Activated CD8-positive, alpha-beta T cell treated with anti-CD3 and anti-CD28 coated beads for 36 hours (primary cell): Measurements from ENCODE around the gene CLTRN. TPM values are rescaled to one million over a fixed set of nuclear protein-coding genes. Genes with fewer than 3 reads are reported as not detected.

ENCODE experiments used
- ATAC-seq: fragments of 200-7000 bp; cut with Tn5 transposase; one replicate; pipeline ENCODE4 v1.10.0; 2021; ENCODE audit warnings: mild to moderate bottlenecking, moderate library complexity
- CTCF ChIA-PET: fragments of 350-600 bp; sonication (Branson Sonifier 250); formaldehyde crosslinking; loops from one replicate; lab custom pipeline; 2021; ENCODE audit warnings: antibody characterized with exemption; lab: Charles Lee
- POLR2A ChIA-PET: fragments of 350-600 bp; sonication (Branson Sonifier 250); formaldehyde crosslinking; loops from one replicate; lab custom pipeline; 2021; ENCODE audit warnings: antibody characterized with exemption; lab: Charles Lee
- DNase-seq: peaks from one replicate; pipeline ENCODE4 v3.0.0-alpha.2; 2020
- H3K27ac Mint-ChIP-seq: one replicate; pipeline ENCODE4 v1.8.0; 2021; ENCODE audit warnings: mild to moderate bottlenecking, mixed read lengths
- H3K27me3 Mint-ChIP-seq: one replicate; pipeline ENCODE4 v1.8.0; 2021; ENCODE audit warnings: mixed read lengths
- H3K36me3 Mint-ChIP-seq: one replicate; pipeline ENCODE4 v1.8.0; 2021; ENCODE audit warnings: low read depth, mixed read lengths
- H3K4me1 Mint-ChIP-seq: one replicate; pipeline ENCODE4 v1.8.0; 2021; ENCODE audit warnings: low read depth, mixed read lengths
- H3K4me3 Mint-ChIP-seq: one replicate; pipeline ENCODE4 v1.8.0; 2021; ENCODE audit warnings: mild to moderate bottlenecking, moderate library complexity, mixed read lengths
- H3K9me3 Mint-ChIP-seq: one replicate; pipeline ENCODE4 v1.8.0; 2021; ENCODE audit warnings: mixed read lengths
- CTCF ChIP-seq: fragments of 200-600 bp; IDR thresholded peaks from one replicate; pipeline ENCODE4 v1.8.0; 2022; ENCODE audit warnings: antibody characterized with exemption, mild to moderate bottlenecking
- intact Hi-C: fragments of 100-400 bp; cut with micrococcal nuclease; formaldehyde crosslinking; loops from one replicate; pipeline ENCODE4 v1.10.0; 2022
- total RNA-seq, 2 experiments: library from RNA; stranded (reverse); gene quantifications; one replicate each; pipeline ENCODE4 v1.2.3, GENCODE V29; 2021

The CLTRN gene
- total RNA-seq, 2 experiments from 2014 or later: 0.38 to 0.58 TPM

- H3K27me3 Mint-ChIP-seq: no peaks in the 10 kb centered on the region
- H3K27ac Mint-ChIP-seq: no peak overlapping the region
- no peaks in the 10 kb centered on the region for H3K9me3 Mint-ChIP-seq
- H3K4me3 Mint-ChIP-seq: no peak overlapping the region
- ATAC-seq (no peak), DNase-seq (no peak)
- ChIA-PET POLR2A (no interaction called here), CTCF (no interaction called here)
- no peaks in the 10 kb centered on the region for H3K36me3 Mint-ChIP-seq
- H3K4me1 Mint-ChIP-seq: peaks cover 13% of the 10 kb centered on the region
- TF ChIP-seq CTCF: no peak
- intact Hi-C loops: loop anchor here (10.0 kb wide), 1 partner anchor 152 kb away; the partner anchor contains the start of gene PIR
Observed at GRCh38 chrX:15646543-15646942, 18.1 kb downstream of the CLTRN start.

- intact Hi-C loops: loop anchor here (10.0 kb wide), 1 partner anchor 151 kb away; the partner anchor contains the start of gene PIR
- Mint-ChIP-seq H3K9me3 (no peaks in the 10 kb centered on the region), H3K27me3 (no peaks in the 10 kb centered on the region), H3K4me1 (peaks cover 13% of the 10 kb centered on the region), H3K27ac (no peak overlapping the region), H3K36me3 (no peaks in the 10 kb centered on the region), H3K4me3 (no peak overlapping the region)
- ChIA-PET CTCF (no interaction called here), POLR2A (no interaction called here)
- DNase-seq (no peak), ATAC-seq (no peak)
- no peak for TF ChIP-seq CTCF
Observed at GRCh38 chrX:15646031-15646430, 18.6 kb downstream of the CLTRN start.

GRCh38 chrX:15645266-15645665 lies 19.3 kb downstream of the CLTRN start:
- no peaks in the 10 kb centered on the region for H3K9me3 Mint-ChIP-seq
- no peaks in the 10 kb centered on the region for H3K27me3 Mint-ChIP-seq
- no peak overlapping the region for H3K27ac Mint-ChIP-seq
- ChIA-PET POLR2A (no interaction called here), CTCF (no interaction called here)
- DNase-seq (no peak), ATAC-seq (no peak)
- H3K4me3 Mint-ChIP-seq: no peak overlapping the region
- H3K36me3 Mint-ChIP-seq: no peaks in the 10 kb centered on the region
- intact Hi-C loops: loop anchor here (10.0 kb wide), 1 partner anchor 150 kb away; the partner anchor contains the start of gene PIR
- peaks cover 13% of the 10 kb centered on the region for H3K4me1 Mint-ChIP-seq
- TF ChIP-seq CTCF: no peak

- Mint-ChIP-seq H3K4me3 (no peak overlapping the region), H3K36me3 (no peaks in the 10 kb centered on the region), H3K9me3 (no peaks in the 10 kb centered on the region), H3K27me3 (no peaks in the 10 kb centered on the region), H3K4me1 (peaks cover 13% of the 10 kb centered on the region), H3K27ac (no peak overlapping the region)
- DNase-seq (no peak), ATAC-seq (no peak)
- CTCF ChIA-PET: no interaction called here
- POLR2A ChIA-PET: no interaction called here
- intact Hi-C loops: loop anchor here (10.0 kb wide), 1 partner anchor 150 kb away; the partner anchor contains the start of gene PIR
- no peak for TF ChIP-seq CTCF
Observed at GRCh38 chrX:15644560-15644872, 20.1 kb downstream of the CLTRN start.

- POLR2A ChIA-PET: no interaction called here
- ATAC-seq (no peak), DNase-seq (no peak)
- Mint-ChIP-seq H3K36me3 (no peaks in the 10 kb centered on the region), H3K27me3 (no peaks in the 10 kb centered on the region), H3K27ac (no peak overlapping the region), H3K4me3 (no peak overlapping the region), H3K4me1 (peaks cover 13% of the 10 kb centered on the region), H3K9me3 (no peaks in the 10 kb centered on the region)
- no peak for TF ChIP-seq CTCF
- CTCF ChIA-PET: no interaction called here
- intact Hi-C loops: loop anchor here (10.0 kb wide), 1 partner anchor 149 kb away; the partner anchor contains the start of gene PIR
Observed at GRCh38 chrX:15643786-15644559, 20.6 kb downstream of the CLTRN start.
